BLaER1 treated with 17β-estradiol and CSF1 and Interleukin-3, amounts not matched to agents 10 nM and 100 nM (cell line): Measurements from ENCODE around the gene OLFM2.
"Not testable (repeated sequence)": the region's sequence is repeated elsewhere in the genome, so short reads cannot be mapped to it uniquely, and the experiment has no call there.

ENCODE experiments used
- H3K27ac ChIP-seq, 11 experiments: shearing (Covaris generic); formaldehyde crosslinking; 2 replicates each; pipeline ENCODE4 v1.8.1; 2022
- H3K27me3 ChIP-seq, 11 experiments: shearing (Covaris generic); formaldehyde crosslinking; 2 replicates each; pipeline ENCODE4 v1.8.1; 2022
- H3K36me3 ChIP-seq, 11 experiments: shearing (Covaris generic); formaldehyde crosslinking; 2 replicates each; pipeline ENCODE4 v1.8.1; 2022
- H3K4me1 ChIP-seq, 10 experiments: shearing (Covaris generic); formaldehyde crosslinking; 2 replicates each; pipeline ENCODE4 v1.8.1; 2022
- H3K4me2 ChIP-seq, 11 experiments: shearing (Covaris generic); formaldehyde crosslinking; 2 replicates each; pipeline ENCODE4 v1.8.1; 2022
- H3K4me3 ChIP-seq, 10 experiments: shearing (Covaris generic); formaldehyde crosslinking; 2 replicates each; pipeline ENCODE4 v1.8.1; 2022
- H3K9ac ChIP-seq, 11 experiments: shearing (Covaris generic); formaldehyde crosslinking; 2 replicates each; pipeline ENCODE4 v1.8.1; 2022
- H3K9me3 ChIP-seq, 11 experiments: shearing (Covaris generic); formaldehyde crosslinking; replicated peaks in 1 of 11; 2 replicates each; pipeline ENCODE4 v1.8.1; 2022
- H4K20me1 ChIP-seq, 11 experiments: shearing (Covaris generic); formaldehyde crosslinking; 2 replicates each; pipeline ENCODE4 v1.8.1; 2022
- Cebpa-rat ChIP-seq, 11 experiments: shearing (Covaris generic); IDR thresholded peaks; 2 replicates each; pipeline ENCODE4 v1.8.1; 2022

The OLFM2 gene

DNA sequence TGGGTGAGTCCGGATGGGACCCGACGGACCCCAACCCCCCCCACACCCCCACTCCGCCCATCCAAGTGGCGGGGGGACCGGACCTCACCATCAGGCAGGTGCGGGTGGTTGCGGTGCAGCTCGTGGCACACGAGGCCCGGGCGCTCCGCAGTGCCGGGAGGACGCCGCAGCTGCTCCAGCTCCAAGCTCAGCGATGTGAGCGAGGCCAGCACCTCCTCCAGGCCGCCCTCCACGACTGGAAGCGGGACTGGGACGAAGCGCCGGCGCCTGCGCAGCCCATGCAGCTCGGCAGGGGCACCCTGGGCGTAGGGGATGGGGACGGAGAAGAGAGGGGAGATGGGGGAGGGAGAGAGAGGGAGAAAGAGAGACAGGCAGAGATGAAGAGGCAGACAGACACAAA, 30.1 kb upstream of the OLFM2 start:
- TF ChIP-seq Cebpa-rat (IDR thresholded peaks at IDR 0.05) = no peak
- no peaks in the 10 kb centered on the region for H3K9me3 ChIP-seq
- no peak overlapping the region for H3K4me2 ChIP-seq
- no peak overlapping the region for H3K9ac ChIP-seq
- no peaks in the 10 kb centered on the region for H3K4me1 ChIP-seq
- H3K36me3 ChIP-seq = no peaks in the 10 kb centered on the region
- H3K4me3 ChIP-seq = no peak overlapping the region
- H3K27ac ChIP-seq = no peak overlapping the region
- no peaks in the 10 kb centered on the region for H4K20me1 ChIP-seq
- H3K27me3 ChIP-seq = no peaks in the 10 kb centered on the region

- H3K27ac ChIP-seq = no peak overlapping the region
- no peak overlapping the region for H3K4me3 ChIP-seq
- no peaks in the 10 kb centered on the region for H3K4me1 ChIP-seq
Observed at GRCh38 chr19:9966024-9966423, 29.7 kb upstream of the OLFM2 start.

GRCh38 chr19:9962623-9963290, 26.4 kb upstream of the OLFM2 start:
- TF ChIP-seq Cebpa-rat (IDR thresholded peaks at IDR 0.05) = no peak
- H3K4me2 ChIP-seq = no peak overlapping the region

More at GRCh38 chr19:9966024-9966423, 29.7 kb upstream of the OLFM2 start:
- no peak for TF ChIP-seq Cebpa-rat (IDR thresholded peaks at IDR 0.05)
- H3K27me3 ChIP-seq = no peaks in the 10 kb centered on the region
- no peaks in the 10 kb centered on the region for H4K20me1 ChIP-seq
- no peak overlapping the region for H3K9ac ChIP-seq
- no peaks in the 10 kb centered on the region for H3K9me3 ChIP-seq
- no peaks in the 10 kb centered on the region for H3K36me3 ChIP-seq
- H3K4me2 ChIP-seq = no peak overlapping the region

DNA sequence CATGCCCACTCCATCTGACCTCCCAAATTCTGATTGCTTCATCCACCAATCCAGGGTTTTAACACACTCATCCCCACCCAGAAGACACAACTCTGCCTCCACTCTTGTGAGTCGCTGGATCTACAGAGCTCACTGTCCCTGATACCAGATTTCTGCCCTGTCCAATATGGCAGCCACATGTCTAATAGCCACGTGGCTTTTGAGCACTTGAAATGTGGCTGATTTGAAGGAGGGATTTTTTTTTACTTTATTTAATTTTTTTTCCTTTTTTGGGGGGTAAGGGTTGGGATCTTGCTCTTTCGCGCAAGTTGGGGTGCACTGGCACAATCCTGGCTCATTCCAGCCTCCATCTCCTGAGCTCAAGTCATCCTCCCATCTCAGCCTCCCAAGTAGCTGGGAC, 24.8 kb upstream of the OLFM2 start:
- H3K9ac ChIP-seq = no peak overlapping the region
- H3K4me3 ChIP-seq = no peak overlapping the region
- no peaks in the 10 kb centered on the region for H4K20me1 ChIP-seq
- no peak overlapping the region for H3K27ac ChIP-seq
- no peaks in the 10 kb centered on the region for H3K4me1 ChIP-seq
- no peak overlapping the region for H3K4me2 ChIP-seq
- H3K27me3 ChIP-seq = no peaks in the 10 kb centered on the region
- H3K36me3 ChIP-seq = no peaks in the 10 kb centered on the region
- no peaks in the 10 kb centered on the region for H3K9me3 ChIP-seq
- no peak for TF ChIP-seq Cebpa-rat (IDR thresholded peaks at IDR 0.05)

More at GRCh38 chr19:9962623-9963290, 26.4 kb upstream of the OLFM2 start:
- Histone ChIP-seq H3K27ac (no peak overlapping the region), H3K9me3 (no peaks in the 10 kb centered on the region), H3K4me1 (no peaks in the 10 kb centered on the region), H3K4me3 (no peak overlapping the region), H4K20me1 (no peaks in the 10 kb centered on the region), H3K36me3 (no peaks in the 10 kb centered on the region), H3K9ac (no peak overlapping the region), H3K27me3 (no peaks in the 10 kb centered on the region)

DNA sequence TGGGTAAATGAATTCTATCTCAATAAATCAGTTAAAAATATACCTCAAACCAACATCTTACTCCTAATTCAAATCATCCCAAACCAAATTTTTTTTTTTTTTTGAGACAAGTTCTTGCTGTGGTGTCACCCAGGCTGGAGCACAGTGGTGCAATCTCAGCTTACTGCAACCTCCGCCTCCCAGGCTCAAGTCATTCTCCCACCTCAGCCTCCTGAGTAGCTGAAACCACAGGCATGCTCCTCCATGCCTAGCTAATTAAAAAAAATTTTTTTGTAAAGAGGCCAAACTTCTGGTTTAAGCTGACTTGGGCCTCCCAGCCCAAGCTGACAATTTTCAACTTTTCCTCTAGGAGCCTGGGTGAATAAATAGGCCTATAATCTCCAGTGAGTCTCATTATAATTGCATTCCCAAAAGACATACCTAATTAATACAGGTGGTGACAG, 22.1 kb upstream of the OLFM2 start:
- Histone ChIP-seq H3K9me3 (no peaks in the 10 kb centered on the region), H3K4me3 (no peak overlapping the region), H3K27ac (no peak overlapping the region), H4K20me1 (no peaks in the 10 kb centered on the region), H3K4me1 (no peaks in the 10 kb centered on the region), H3K36me3 (no peaks in the 10 kb centered on the region), H3K4me2 (no peak overlapping the region), H3K9ac (no peak overlapping the region), H3K27me3 (no peaks in the 10 kb centered on the region)
- no peak for TF ChIP-seq Cebpa-rat (IDR thresholded peaks at IDR 0.05)

- Histone ChIP-seq H3K27me3 (no peaks in the 10 kb centered on the region), H3K4me2 (no peak overlapping the region), H3K27ac (no peak overlapping the region), H3K4me3 (no peak overlapping the region), H3K9ac (no peak overlapping the region), H3K4me1 (no peaks in the 10 kb centered on the region; a peak in 1 of 20 replicates), H4K20me1 (no peaks in the 10 kb centered on the region), H3K36me3 (no peaks in the 10 kb centered on the region), H3K9me3 (no peaks in the 10 kb centered on the region)
- TF ChIP-seq Cebpa-rat (IDR thresholded peaks at IDR 0.05) = no peak
Observed at GRCh38 chr19:9956956-9957355, 20.6 kb upstream of the OLFM2 start.

- Histone ChIP-seq H3K4me1 (no peaks in the 10 kb centered on the region; a peak in 1 of 20 replicates), H4K20me1 (no peaks in the 10 kb centered on the region), H3K9ac (no peak overlapping the region), H3K9me3 (no peaks in the 10 kb centered on the region), H3K4me3 (no peak overlapping the region), H3K27me3 (no peaks in the 10 kb centered on the region), H3K36me3 (no peaks in the 10 kb centered on the region), H3K27ac (no peak overlapping the region), H3K4me2 (no peak overlapping the region)
- no peak for TF ChIP-seq Cebpa-rat (IDR thresholded peaks at IDR 0.05)
Observed at GRCh38 chr19:9953802-9954542, 17.7 kb upstream of the OLFM2 start.

DNA sequence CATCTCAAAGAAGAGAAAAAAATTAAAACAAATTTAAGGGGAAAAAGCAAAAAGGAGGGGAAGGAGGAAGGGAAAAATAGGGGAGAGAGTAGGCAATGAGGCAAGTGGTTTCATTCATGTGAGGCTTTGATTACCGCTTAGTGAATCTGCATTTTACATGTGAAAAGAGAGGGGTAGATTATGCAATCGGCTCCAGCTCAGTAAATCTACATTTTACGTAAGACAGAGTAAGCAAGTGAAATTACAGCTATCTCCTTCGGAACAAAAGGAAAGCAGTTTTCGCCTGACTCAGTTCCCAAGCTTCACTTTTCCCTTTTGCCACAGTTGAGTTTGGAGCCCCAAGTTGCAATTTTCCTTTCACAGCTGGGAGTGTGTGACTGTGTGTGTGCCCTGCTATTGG, 16.0 kb upstream of the OLFM2 start:
- peak in 2 of 11 experiments; percentile 21 to 29; a peak in 2 of 22 replicates for TF ChIP-seq Cebpa-rat (IDR thresholded peaks at IDR 0.05)
- no peaks in the 10 kb centered on the region; a peak in 1 of 20 replicates for H3K4me1 ChIP-seq
- H3K4me3 ChIP-seq = no peak overlapping the region
- no peak overlapping the region for H3K4me2 ChIP-seq
- no peak overlapping the region for H3K27ac ChIP-seq
- no peaks in the 10 kb centered on the region for H4K20me1 ChIP-seq
- H3K27me3 ChIP-seq = no peaks in the 10 kb centered on the region
- no peak overlapping the region for H3K9ac ChIP-seq
- no peaks in the 10 kb centered on the region for H3K9me3 ChIP-seq
- H3K36me3 ChIP-seq = no peaks in the 10 kb centered on the region

- peaks cover 0 to 23% (median 17%) of the 10 kb centered on the region in 10 experiments; a peak in 18 of 20 replicates for H3K4me1 ChIP-seq
- H3K27me3 ChIP-seq = no peaks in the 10 kb centered on the region
- no peak overlapping the region for H3K27ac ChIP-seq
- no peak overlapping the region for H3K9ac ChIP-seq
- no peaks in the 10 kb centered on the region for H3K36me3 ChIP-seq
- H3K9me3 ChIP-seq = peaks cover 2 to 6% (median 4%) of the 10 kb centered on the region in 11 experiments; a peak in 21 of 22 replicates
- no peaks in the 10 kb centered on the region for H4K20me1 ChIP-seq
- no peak overlapping the region for H3K4me3 ChIP-seq
- no peak overlapping the region for H3K4me2 ChIP-seq
- no peak for TF ChIP-seq Cebpa-rat (IDR thresholded peaks at IDR 0.05)
Observed at GRCh38 chr19:9947441-9947840, 11.1 kb upstream of the OLFM2 start.

DNA sequence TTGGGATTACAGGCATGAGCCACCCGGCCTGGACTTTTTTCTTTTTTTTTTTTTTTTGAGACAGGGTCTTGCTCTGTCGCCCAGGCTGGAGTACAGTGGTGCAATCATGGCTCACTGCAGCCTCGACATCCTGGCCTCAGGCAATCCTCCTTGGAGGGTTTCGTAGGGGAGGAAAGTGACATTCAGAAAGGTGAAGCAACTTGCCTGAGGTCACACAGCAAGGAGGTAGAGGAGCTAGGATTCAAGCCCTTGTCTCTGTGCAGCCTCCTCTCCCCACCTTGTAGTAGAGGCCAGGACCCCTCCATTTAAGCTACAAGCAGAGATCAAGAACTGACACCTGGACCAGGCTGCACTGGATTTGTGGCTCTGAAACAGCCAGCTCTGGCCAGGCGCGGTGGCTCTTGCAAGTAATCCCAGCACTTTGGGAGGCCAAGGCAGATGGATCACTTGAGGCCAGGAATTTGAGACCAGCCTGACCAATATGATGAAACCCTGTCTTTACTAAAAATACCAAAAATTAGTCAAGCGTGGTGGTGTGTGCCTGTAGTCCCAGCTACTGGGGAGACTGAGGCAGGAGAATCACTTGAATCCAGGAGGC, 10.3 kb upstream of the OLFM2 start:
- not testable (repeated sequence) for H4K20me1 ChIP-seq, H3K27ac ChIP-seq, H3K9ac ChIP-seq, H3K27me3 ChIP-seq, H3K36me3 ChIP-seq, H3K4me3 ChIP-seq
- Histone ChIP-seq H3K9me3 (peaks cover 10 to 14% (median 12%) of the 10 kb centered on the region in 11 experiments), H3K4me1 (peaks cover 0 to 23% (median 17%) of the 10 kb centered on the region in 10 experiments; a peak in 18 of 20 replicates), H3K4me2 (peak overlapping the region in 2 of 11 experiments; percentile 51 to 58; a peak in 1 of 22 replicates)
